HUES48 (cell line): ENCODE data around the gene TNFRSF17.
A peak's percentile ranks its signal among the peaks of the same experiment; 100 is the strongest.

Source experiments
- H3K27ac ChIP-seq: one replicate; pipeline ENCODE4 v1.7.0; 2013; ENCODE audit warnings: low read depth, low read length, inconsistent platforms
- H3K27me3 ChIP-seq: 2 replicates; pipeline ENCODE4 v1.6.1; 2013; ENCODE audit warnings: mild to moderate bottlenecking, low read length; ENCODE audit not compliant: control insufficient read depth, insufficient read depth
- H3K36me3 ChIP-seq: 2 replicates; pipeline ENCODE4 v1.6.1; 2013; ENCODE audit warnings: low read length; ENCODE audit not compliant: control insufficient read depth, insufficient read depth
- H3K4me1 ChIP-seq: 2 replicates; pipeline ENCODE4 v1.6.1; 2013; ENCODE audit warnings: mild to moderate bottlenecking, low read length; ENCODE audit not compliant: control insufficient read depth, insufficient read depth
- H3K4me3 ChIP-seq: 2 replicates; pipeline ENCODE4 v1.5.1; 2013; ENCODE audit warnings: mild to moderate bottlenecking, low read depth, low read length
- H3K9ac ChIP-seq: 2 replicates; pipeline ENCODE4 v1.6.1; 2013; ENCODE audit warnings: mild to moderate bottlenecking, low read depth, low read length, moderate library complexity
- H3K9me3 ChIP-seq: 2 replicates; pipeline ENCODE4 v1.6.1; 2013; ENCODE audit warnings: low read length; ENCODE audit not compliant: control insufficient read depth, insufficient read depth

TNFRSF17 gene

DNA sequence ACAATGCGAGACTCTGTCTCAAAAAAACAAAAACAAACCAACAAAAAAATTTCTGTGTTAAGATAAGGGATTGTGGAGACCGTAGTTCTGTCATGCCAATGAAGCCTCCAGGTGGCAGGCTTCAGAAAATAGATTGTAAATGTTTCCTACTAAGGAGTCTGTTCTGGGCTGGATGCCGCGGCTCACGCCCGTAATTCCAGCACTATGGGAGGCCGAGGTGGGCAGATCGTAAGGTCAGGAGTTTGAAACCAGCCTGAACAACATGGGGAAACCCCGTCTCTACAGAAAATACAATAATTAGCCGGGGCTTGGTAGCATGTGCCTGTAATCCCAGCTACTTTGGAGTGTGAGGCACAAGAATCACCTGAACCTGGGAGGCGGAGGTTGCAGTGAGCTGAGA, 7.1 kb downstream of the TNFRSF17 start:
- H3K4me1 ChIP-seq: no peaks in the 10 kb centered on the region
- no peaks in the 10 kb centered on the region for H3K9me3 ChIP-seq
- no peaks in the 10 kb centered on the region for H3K36me3 ChIP-seq
- no peaks in the 10 kb centered on the region for H3K27me3 ChIP-seq
- no peak overlapping the region for H3K27ac ChIP-seq
- no peak overlapping the region for H3K9ac ChIP-seq
- H3K4me3 ChIP-seq: no peak overlapping the region

DNA sequence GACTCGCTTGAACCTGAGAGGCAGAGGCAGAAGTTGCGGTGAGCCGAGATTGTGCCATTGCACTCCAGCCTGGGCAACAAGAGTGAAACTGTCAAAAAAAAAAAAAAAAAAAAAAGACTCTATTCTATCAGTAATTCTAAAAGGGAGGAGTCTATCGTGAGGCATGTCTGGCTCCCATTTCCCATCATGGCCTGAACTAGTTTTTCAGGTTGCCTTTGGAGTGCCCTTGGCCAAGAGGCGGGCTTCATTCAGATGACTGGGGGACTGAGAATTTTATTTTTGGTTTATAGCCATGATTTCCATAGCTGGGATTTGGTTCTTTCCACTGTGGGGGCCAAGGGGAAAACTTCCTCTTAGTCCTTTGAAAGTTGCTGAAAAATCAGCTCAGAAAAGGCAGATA, 8.1 kb downstream of the TNFRSF17 start:
- no peak overlapping the region for H3K27ac ChIP-seq
- no peak overlapping the region for H3K4me3 ChIP-seq
- H3K9me3 ChIP-seq: no peaks in the 10 kb centered on the region
- H3K27me3 ChIP-seq: no peaks in the 10 kb centered on the region
- H3K9ac ChIP-seq: no peak overlapping the region
- H3K4me1 ChIP-seq: 0 out of 2 replicates have a peak, but pooled peaks cover 5% of the 10 kb centered on the region
- no peaks in the 10 kb centered on the region for H3K36me3 ChIP-seq

GRCh38 chr16:11976850-11977375, 11.9 kb downstream of the TNFRSF17 start:
- no peak overlapping the region for H3K9ac ChIP-seq
- H3K4me1 ChIP-seq: 0 out of 2 replicates have a peak, but pooled peaks cover 5% of the 10 kb centered on the region
- H3K9me3 ChIP-seq: no peaks in the 10 kb centered on the region
- H3K4me3 ChIP-seq: peak overlapping the region; percentile 78
- H3K27me3 ChIP-seq: no peaks in the 10 kb centered on the region
- H3K27ac ChIP-seq: no peak overlapping the region
- no peaks in the 10 kb centered on the region for H3K36me3 ChIP-seq

- no peak overlapping the region for H3K9ac ChIP-seq
- H3K36me3 ChIP-seq: no peaks in the 10 kb centered on the region
- 0 out of 2 replicates have a peak, but pooled peaks cover 5% of the 10 kb centered on the region for H3K4me1 ChIP-seq
- H3K4me3 ChIP-seq: peak overlapping the region; percentile 78
- H3K27me3 ChIP-seq: no peaks in the 10 kb centered on the region
- H3K27ac ChIP-seq: no peak overlapping the region
- no peaks in the 10 kb centered on the region for H3K9me3 ChIP-seq
Measured at GRCh38 chr16:11977376-11978041, 12.5 kb downstream of the TNFRSF17 start.

GRCh38 chr16:11978080-11978479, 13.1 kb downstream of the TNFRSF17 start:
- Histone ChIP-seq H3K9me3 (no peaks in the 10 kb centered on the region), H3K4me3 (no peak overlapping the region), H3K27ac (no peak overlapping the region), H3K36me3 (no peaks in the 10 kb centered on the region), H3K9ac (no peak overlapping the region), H3K4me1 (0 out of 2 replicates have a peak, but pooled peaks cover 5% of the 10 kb centered on the region), H3K27me3 (no peaks in the 10 kb centered on the region)

DNA sequence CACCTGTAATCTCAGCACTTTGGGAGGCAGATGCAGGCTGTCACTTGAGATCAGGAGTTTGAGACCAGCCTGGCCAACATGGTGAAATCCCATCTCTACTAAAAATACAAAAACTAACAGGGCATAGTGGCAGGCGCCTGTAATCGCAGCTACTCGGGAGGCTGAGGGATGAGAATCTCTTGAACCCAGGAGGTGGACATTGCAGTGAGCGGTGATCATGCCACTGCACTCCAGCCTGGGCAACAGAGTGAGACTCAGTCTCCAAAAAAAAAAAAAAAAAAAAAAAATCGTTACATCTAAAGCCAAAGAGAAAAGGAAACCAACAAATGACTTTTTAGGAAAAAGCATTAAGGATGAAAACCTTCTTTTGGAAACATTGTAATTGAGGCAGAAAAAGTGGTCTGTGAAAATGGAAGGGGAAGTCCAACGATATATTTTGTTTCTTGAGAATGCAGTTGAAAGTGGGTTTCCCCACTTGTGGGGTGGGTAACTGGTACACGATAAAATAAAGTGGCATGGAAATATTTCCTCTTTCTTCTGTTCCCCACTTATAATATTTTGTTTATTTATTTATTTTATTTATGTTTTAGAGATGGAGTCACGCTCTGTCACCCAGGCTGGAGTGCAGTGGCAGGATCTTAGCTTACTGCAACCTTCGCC, 14.1 kb downstream of the TNFRSF17 start:
- no peaks in the 10 kb centered on the region for H3K27me3 ChIP-seq
- no peak overlapping the region for H3K4me3 ChIP-seq
- no peaks in the 10 kb centered on the region for H3K36me3 ChIP-seq
- no peak overlapping the region for H3K27ac ChIP-seq
- 0 out of 2 replicates have a peak, but pooled peaks cover 5% of the 10 kb centered on the region for H3K4me1 ChIP-seq
- H3K9me3 ChIP-seq: no peaks in the 10 kb centered on the region
- no peak overlapping the region for H3K9ac ChIP-seq

GRCh38 chr16:11980136-11980844, 15.3 kb downstream of the TNFRSF17 start:
- no peaks in the 10 kb centered on the region for H3K27me3 ChIP-seq
- H3K9ac ChIP-seq: no peak overlapping the region
- no peak overlapping the region for H3K27ac ChIP-seq
- no peak overlapping the region for H3K4me3 ChIP-seq
- H3K4me1 ChIP-seq: 0 out of 2 replicates have a peak, but pooled peaks cover 5% of the 10 kb centered on the region
- H3K36me3 ChIP-seq: no peaks in the 10 kb centered on the region
- H3K9me3 ChIP-seq: no peaks in the 10 kb centered on the region

DNA sequence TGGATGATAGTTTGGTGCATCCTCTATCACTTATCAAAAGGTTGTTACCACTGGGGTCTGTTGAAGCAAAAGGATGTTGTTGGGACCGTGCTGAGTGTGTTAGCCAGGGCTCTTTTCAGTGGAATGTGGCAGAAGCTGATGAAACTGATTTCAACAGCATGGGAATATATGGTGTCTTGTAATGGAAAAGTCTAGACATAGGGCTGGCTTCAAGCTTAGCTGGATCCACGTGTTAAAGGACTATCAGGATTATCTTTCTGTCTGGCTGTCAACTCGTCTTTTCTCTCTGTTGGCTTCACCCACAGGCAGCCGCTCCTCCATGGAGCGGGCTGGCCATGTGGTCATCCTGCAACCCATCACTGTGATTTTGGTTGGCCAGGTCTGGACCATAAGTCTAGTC, 20.2 kb downstream of the TNFRSF17 start:
- H3K27me3 ChIP-seq: no peaks in the 10 kb centered on the region
- H3K9ac ChIP-seq: no peak overlapping the region
- H3K36me3 ChIP-seq: no peaks in the 10 kb centered on the region
- H3K4me1 ChIP-seq: no peaks in the 10 kb centered on the region
- no peak overlapping the region for H3K4me3 ChIP-seq
- no peak overlapping the region for H3K27ac ChIP-seq
- no peaks in the 10 kb centered on the region for H3K9me3 ChIP-seq

DNA sequence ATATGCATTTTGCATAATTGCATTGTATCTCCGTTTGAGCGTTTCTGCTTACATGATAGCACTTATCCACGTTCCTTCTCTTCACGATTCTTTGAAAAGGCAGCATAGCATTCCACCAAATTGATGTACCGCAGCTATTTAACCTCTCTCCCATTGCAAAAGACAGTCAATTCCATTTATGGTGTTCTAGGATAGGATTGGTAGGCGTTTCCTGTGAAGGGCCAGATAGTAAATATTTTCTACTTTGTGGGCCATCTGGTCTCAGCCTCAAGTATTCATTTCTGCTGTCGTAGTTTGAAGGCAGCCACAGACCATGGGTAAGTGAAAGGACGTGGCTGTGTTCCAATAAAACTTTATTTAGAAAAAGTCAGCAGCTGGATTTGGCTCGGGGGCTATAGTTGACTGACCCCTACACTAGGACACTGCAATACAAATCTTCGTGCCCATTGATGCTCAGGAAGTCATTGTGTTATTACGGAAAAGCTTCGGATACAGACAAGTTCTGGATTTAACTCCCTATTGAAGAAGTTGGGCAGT, 21.6 kb downstream of the TNFRSF17 start:
- no peaks in the 10 kb centered on the region for H3K4me1 ChIP-seq
- H3K9ac ChIP-seq: no peak overlapping the region
- no peak overlapping the region for H3K4me3 ChIP-seq
- no peaks in the 10 kb centered on the region for H3K27me3 ChIP-seq
- no peaks in the 10 kb centered on the region for H3K9me3 ChIP-seq
- no peak overlapping the region for H3K27ac ChIP-seq
- H3K36me3 ChIP-seq: no peaks in the 10 kb centered on the region

DNA sequence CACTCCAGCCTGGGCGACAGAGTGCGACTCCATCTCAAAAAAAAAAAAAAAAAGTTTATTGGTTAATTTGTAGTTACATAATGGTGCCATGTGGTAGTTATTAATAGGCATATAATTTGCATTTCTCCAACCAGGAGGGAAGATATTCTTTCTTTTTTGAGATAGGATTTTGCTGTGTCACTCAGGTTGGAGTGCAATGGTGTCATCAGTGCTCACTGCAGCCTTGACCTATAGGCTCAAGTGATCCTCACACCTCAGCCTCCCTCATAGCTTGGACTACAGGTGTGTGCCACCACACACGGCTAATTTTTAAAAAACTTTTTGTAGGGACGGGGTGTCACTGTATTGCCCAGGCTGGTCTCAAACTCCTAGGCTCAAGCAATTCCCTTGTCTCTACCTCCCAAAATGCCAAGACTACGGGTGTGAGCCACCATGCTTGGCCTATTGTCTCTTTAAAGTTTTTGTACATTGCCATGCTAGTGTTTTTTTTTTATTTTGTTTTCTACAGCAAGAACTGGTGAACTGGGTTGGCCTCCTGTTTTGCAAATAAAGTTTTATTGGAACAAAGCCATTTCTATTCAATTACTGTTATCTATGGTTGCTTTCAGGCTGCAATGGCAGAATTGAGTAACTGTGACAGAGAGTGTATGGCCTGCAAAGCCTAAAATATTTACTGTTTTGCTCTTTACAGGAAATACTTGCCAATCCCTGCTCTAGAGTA, 23.4 kb downstream of the TNFRSF17 start:
- Histone ChIP-seq H3K36me3 (no peaks in the 10 kb centered on the region), H3K9ac (no peak overlapping the region), H3K27me3 (no peaks in the 10 kb centered on the region), H3K4me1 (no peaks in the 10 kb centered on the region), H3K27ac (no peak overlapping the region), H3K9me3 (no peaks in the 10 kb centered on the region), H3K4me3 (no peak overlapping the region)
